HG02981 (cell line): ENCODE measurements around the gene ZNF160.
"Not testable (repeated sequence)": the region's sequence is repeated elsewhere in the genome, so short reads cannot be mapped to it uniquely, and the experiment has no call there.

Experiments used
- ATAC-seq: cut with Tn5 transposase; IDR thresholded peaks from one replicate; pipeline ENCODE4 v1.9.1; 2021; ENCODE audit warnings: mild to moderate bottlenecking, moderate library complexity; ENCODE audit not compliant: unreplicated experiment

Gene ZNF160

GRCh38 chr19:53103234-53104203, at the start of gene ZNF160:
Gene ZNF160 (minus strand): TSS chr19:53103422. CDS start chr19:53086276, 17,146 bp downstream.
- peak; percentile 94 for ATAC-seq

- ATAC-seq = no peak
Measured at GRCh38 chr19:53147645-53148044, 44.4 kb upstream of the ZNF160 start.

GRCh38 chr19:53140351-53140750, 37.1 kb upstream of the ZNF160 start:
- no peak for ATAC-seq

DNA sequence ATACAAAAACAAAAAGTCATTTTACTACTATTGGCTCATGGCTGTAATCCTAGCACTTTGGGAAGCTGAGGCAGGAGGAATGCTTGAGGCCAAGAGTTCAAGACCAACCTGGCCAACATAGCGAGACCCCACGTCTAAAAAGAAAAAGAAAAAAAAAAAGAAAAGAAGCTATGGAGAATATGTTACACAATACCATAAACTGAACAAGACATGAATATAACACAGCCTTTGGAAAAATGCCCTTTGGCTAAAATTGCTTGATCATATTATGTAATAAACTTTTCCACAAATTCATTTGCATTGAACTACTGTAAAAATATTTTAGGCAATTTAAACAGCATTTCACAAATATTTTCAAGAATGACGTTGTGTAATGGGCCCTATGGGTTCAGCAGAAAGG, 33.2 kb upstream of the ZNF160 start:
- no peak for ATAC-seq

DNA sequence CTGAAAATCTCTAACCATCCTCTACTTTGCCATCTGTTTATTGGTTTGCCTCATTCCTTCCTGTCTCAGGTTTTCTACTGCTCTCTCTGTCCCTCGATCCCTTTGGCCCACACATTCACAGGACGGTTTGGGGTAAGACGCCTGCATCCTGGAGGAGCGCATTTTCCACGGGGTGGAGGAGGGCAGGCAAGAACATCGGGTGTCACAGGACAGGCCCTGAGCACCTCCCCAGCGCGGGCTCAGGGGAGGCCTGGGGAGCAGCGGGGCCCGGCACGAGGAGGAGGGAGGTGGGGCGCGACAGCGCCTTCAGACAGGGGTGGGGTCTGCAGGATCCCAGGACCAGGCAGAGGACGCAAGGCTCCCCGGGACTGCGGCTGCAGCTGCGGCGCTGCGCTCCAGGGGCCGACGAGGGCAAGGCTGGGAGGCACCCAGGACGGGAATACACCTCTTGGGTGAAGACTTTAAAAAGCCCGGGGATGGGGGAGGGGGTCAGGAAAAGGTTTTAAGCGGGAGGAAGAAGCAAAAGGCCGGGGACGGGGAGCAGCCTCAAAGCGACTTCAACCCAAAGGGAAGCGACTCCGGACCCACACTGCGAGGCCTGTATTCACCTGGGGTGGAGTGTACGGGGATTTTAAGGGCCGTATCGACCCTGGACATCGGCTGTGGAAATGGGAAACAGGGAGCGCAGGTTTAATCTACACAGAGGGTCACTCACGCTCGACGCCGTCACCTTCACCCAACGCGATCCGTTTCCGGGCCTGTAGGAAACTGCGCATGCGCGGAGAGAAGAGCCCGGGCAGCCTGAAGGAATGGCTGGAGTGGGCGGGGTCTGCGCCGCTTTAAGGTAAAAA, 29.1 kb upstream of the ZNF160 start, which contains the start of gene ZNF415:
Gene ZNF415, minus strand, starts transcription at position 770 of the 851 bp plus-strand sequence. CDS start 10,234 bp downstream, outside the sequence.
- ATAC-seq = no peak

DNA sequence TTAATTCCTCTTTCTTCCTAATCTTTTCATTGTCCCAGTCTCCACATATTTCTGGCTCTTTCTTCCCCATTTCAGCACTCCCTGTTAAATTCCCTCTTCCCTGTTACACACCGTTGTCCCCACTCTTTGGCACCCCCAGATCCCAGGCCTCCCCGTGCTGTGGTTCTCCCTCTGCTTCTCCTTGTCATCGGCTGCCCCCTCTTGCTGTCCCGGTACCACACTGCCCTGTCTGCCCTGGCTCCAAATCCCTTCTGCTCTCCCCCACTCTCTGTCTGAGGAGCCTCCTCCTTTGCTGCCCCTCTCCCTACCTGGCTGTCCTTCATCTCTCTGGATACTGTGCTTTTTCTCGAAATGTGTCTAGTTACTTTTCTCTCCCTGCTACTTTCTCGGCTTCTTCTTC, 28.5 kb upstream of the ZNF160 start:
- no peak for ATAC-seq

- ATAC-seq = no peak
Measured at GRCh38 chr19:53131085-53131590, 27.9 kb upstream of the ZNF160 start.

GRCh38 chr19:53130506-53130905, 27.3 kb upstream of the ZNF160 start:
- no peak for ATAC-seq

- not testable (repeated sequence) for ATAC-seq
Measured at GRCh38 chr19:53126733-53127526, 23.7 kb upstream of the ZNF160 start.

GRCh38 chr19:53123400-53123799, 20.2 kb upstream of the ZNF160 start:
- no peak for ATAC-seq

- no peak for ATAC-seq
Measured at GRCh38 chr19:53112286-53112685, 9.1 kb upstream of the ZNF160 start.

- ATAC-seq = no peak
Measured at GRCh38 chr19:53109527-53109926, 6.3 kb upstream of the ZNF160 start.

- ATAC-seq = peak; percentile 18
Measured at GRCh38 chr19:53102756-53103233, 427 bp downstream of the ZNF160 start.

- no peak for ATAC-seq
Measured at GRCh38 chr19:53102206-53102755, 941 bp downstream of the ZNF160 start.

DNA sequence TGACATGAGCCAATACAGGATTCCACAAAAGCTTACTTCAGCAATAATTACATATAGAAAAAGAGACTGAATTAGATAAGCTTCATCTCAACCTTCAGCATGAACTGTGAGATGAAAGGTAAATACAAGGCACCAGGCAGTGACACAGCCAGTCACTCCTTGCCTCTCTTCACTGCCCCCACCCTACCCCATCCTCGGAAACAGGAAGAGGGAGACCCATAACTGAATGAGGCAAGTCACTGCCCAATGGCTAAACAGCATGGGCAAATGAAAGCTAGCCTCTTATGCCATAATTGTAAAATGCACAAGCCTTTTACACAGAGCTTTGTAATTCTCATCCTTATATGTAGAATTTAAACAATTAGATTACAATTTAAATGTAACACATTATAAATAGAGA, 1.7 kb downstream of the ZNF160 start:
- no peak for ATAC-seq

DNA sequence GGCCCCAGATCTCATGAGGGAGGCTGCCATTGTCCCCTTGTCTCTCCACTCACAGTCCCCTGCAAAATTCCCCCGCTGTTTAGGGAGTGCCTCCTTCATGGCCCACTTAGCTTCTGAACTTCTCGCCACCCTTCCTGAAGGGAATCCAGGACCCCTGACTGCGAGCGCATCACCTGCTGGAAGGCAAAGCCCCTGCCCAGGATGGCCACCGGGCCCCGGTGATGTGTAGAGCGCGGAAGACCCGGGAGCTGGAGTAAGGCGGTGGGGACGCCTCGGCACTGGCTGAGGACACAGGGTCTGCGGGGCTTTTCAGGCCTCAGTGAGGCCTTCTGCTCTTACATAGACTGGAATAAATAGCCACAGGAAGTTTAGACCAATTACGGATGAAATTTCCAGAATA, 4.7 kb downstream of the ZNF160 start:
- not testable (repeated sequence) for ATAC-seq

DNA sequence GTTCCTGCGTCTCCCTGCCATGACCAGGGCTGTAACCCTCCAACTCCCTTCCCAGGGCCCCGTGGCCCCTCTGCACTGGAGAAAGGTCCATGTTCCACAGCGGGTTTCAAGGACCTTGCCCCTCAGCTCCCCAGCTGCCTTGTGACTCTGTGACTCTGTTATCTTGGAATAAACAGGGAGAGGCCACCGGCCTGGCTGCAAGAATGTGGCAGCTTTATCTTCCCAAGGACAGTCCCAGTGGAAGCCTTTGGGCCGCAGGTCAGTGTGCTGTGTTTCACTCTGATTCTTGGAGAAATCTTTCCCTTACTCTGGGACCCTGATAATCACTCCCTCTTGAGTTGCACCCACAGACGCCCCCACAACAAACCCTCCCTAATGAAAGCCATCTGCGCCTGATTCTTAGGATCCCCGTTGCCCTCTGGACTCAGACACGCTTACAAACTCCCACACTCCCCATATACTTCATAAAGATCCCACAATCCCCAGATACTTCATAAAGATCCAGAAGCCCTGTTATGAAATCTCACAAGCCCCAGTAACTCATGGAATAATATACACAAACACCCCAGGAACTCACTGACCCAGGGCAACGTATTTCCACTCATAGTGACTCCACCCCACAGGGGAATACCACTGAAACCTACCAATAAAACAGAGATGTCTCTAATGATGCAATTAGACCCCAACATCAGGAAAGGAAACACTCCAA, 6.1 kb downstream of the ZNF160 start:
- ATAC-seq = not testable (repeated sequence)

DNA sequence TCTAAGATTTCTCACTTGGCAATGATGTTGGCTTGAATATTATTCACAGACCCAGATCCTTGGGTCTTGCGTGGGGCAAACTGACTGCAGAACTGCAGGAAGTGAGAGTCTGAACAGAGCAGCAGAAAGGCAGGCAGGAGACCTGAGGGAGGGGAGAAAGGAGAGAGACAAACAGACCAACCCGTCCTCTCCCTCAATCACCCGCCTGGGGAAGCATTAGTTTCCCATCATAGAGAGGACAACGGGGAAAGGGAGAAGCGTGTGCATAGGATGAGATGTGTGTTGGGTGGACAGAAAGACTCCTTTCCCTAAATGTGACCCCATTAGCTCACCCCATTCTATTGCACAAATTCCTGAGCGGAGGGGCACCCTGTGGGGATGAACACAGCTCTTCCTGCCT, 6.6 kb downstream of the ZNF160 start:
- not testable (repeated sequence) for ATAC-seq
